ENCODE results near the gene TM2D3.

DNA sequence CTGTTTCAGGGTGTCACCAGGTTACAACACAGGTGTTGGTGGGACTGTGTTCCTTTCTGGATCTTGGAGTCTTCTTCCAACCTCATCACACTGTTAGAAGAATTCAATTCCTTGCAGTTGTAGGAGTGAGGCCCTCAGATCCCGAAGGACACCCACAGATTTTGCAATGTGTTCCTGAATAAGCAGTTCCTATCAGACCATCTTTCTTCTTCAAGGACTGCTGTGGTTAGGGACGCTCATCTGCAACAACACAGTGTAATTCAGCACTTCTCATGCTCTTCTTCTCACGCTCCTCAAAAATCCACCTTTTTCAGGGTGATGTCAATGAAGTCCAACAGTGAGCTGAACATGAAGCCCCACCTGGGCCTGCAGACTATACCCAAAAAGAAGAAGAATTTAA is 18.8 kb downstream of the TM2D3 start:
- TF ChIP-seq, protein P1, sequence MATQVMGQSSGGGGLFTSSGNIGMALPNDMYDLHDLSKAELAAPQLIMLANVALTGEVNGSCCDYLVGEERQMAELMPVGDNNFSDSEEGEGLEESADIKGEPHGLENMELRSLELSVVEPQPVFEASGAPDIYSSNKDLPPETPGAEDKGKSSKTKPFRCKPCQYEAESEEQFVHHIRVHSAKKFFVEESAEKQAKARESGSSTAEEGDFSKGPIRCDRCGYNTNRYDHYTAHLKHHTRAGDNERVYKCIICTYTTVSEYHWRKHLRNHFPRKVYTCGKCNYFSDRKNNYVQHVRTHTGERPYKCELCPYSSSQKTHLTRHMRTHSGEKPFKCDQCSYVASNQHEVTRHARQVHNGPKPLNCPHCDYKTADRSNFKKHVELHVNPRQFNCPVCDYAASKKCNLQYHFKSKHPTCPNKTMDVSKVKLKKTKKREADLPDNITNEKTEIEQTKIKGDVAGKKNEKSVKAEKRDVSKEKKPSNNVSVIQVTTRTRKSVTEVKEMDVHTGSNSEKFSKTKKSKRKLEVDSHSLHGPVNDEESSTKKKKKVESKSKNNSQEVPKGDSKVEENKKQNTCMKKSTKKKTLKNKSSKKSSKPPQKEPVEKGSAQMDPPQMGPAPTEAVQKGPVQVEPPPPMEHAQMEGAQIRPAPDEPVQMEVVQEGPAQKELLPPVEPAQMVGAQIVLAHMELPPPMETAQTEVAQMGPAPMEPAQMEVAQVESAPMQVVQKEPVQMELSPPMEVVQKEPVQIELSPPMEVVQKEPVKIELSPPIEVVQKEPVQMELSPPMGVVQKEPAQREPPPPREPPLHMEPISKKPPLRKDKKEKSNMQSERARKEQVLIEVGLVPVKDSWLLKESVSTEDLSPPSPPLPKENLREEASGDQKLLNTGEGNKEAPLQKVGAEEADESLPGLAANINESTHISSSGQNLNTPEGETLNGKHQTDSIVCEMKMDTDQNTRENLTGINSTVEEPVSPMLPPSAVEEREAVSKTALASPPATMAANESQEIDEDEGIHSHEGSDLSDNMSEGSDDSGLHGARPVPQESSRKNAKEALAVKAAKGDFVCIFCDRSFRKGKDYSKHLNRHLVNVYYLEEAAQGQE (IDR thresholded peaks at IDR 0.05) = no peak
- no peak for TF ChIP-seq YY1 (IDR thresholded peaks at IDR 0.05)
- TF ChIP-seq RAD21 (IDR thresholded peaks at IDR 0.05) = no peak
- TF ChIP-seq, protein P2, sequence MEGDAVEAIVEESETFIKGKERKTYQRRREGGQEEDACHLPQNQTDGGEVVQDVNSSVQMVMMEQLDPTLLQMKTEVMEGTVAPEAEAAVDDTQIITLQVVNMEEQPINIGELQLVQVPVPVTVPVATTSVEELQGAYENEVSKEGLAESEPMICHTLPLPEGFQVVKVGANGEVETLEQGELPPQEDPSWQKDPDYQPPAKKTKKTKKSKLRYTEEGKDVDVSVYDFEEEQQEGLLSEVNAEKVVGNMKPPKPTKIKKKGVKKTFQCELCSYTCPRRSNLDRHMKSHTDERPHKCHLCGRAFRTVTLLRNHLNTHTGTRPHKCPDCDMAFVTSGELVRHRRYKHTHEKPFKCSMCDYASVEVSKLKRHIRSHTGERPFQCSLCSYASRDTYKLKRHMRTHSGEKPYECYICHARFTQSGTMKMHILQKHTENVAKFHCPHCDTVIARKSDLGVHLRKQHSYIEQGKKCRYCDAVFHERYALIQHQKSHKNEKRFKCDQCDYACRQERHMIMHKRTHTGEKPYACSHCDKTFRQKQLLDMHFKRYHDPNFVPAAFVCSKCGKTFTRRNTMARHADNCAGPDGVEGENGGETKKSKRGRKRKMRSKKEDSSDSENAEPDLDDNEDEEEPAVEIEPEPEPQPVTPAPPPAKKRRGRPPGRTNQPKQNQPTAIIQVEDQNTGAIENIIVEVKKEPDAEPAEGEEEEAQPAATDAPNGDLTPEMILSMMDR (IDR thresholded peaks at IDR 0.05; ENCODE audit: low read depth, low read length, missing input control) = no peak
- TF ChIP-seq, protein P3, sequence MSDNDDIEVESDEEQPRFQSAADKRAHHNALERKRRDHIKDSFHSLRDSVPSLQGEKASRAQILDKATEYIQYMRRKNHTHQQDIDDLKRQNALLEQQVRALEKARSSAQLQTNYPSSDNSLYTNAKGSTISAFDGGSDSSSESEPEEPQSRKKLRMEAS (IDR thresholded peaks at IDR 0.05) = no peak
- no peak for TF ChIP-seq HNF4G (IDR thresholded peaks at IDR 0.05)
- no peak for TF ChIP-seq FOXA1 (IDR thresholded peaks at IDR 0.05)
- TF ChIP-seq TAF1 (conservative IDR thresholded peaks at IDR 0.05) = no peak
- TF ChIP-seq JUND (IDR thresholded peaks at IDR 0.05) = no peak
- no peak for TF ChIP-seq SP1 (IDR thresholded peaks at IDR 0.05)
